DND-41 (cell line): ENCODE data around the gene TMEM164.

ENCODE experiments used
- ATAC-seq: fragments of 200-7000 bp; cut with Tn5 transposase; 3 replicates; pipeline ENCODE4 v1.9.1; 2021; ENCODE audit warnings: low read depth; ENCODE audit not compliant: insufficient read depth
- DNase-seq: peaks from one replicate; pipeline ENCODE4 v3.0.0-alpha.2; 2020
- H2AFZ ChIP-seq: 2 replicates; pipeline ENCODE4 v1.6.0; 2012; ENCODE audit warnings: low read depth, low read length
- H3K27ac ChIP-seq: 2 replicates; pipeline ENCODE4 v1.5.1; 2012; ENCODE audit warnings: low read length, inconsistent platforms
- H3K27me3 ChIP-seq: fragments of 200-600 bp; sonication (generic); 2 replicates; pipeline ENCODE4 v1.6.0; 2012; ENCODE audit warnings: low read length, mild to moderate bottlenecking, inconsistent platforms; ENCODE audit not compliant: insufficient read depth, poor library complexity
- H3K36me3 ChIP-seq: 2 replicates; pipeline ENCODE4 v1.5.1; 2012; ENCODE audit warnings: low read length, inconsistent platforms; ENCODE audit not compliant: insufficient read depth
- H3K4me1 ChIP-seq: 2 replicates; pipeline ENCODE4 v1.5.1; 2012; ENCODE audit warnings: mild to moderate bottlenecking, low read length; ENCODE audit not compliant: insufficient read depth
- H3K4me2 ChIP-seq: 2 replicates; pipeline ENCODE4 v1.6.0; 2012; ENCODE audit warnings: mild to moderate bottlenecking, moderate library complexity, low read length, inconsistent platforms; ENCODE audit not compliant: insufficient read depth
- H3K4me3 ChIP-seq, 2 experiments: fragments of 200-600 bp in 1 of 2; shearing (Covaris generic) in 1 of 2; 2 replicates each; pipeline ENCODE4 v1.5.1; 2012 to 2016; ENCODE audit warnings: inconsistent platforms in 2 of 2, low read length in 2 of 2, mild to moderate bottlenecking in 2 of 2, low read depth in 1 of 2, moderate library complexity in 1 of 2
- H3K79me2 ChIP-seq: 2 replicates; pipeline ENCODE4 v1.6.0; 2012; ENCODE audit warnings: low read length, inconsistent platforms; ENCODE audit not compliant: insufficient read depth
- H3K9ac ChIP-seq: 2 replicates; pipeline ENCODE4 v1.6.0; 2012; ENCODE audit warnings: low read depth, mild to moderate bottlenecking, inconsistent platforms, low read length, moderate library complexity
- H3K9me3 ChIP-seq: 2 replicates; pipeline ENCODE4 v1.5.1; 2012; ENCODE audit warnings: low read length, moderate library complexity, mild to moderate bottlenecking, inconsistent platforms; ENCODE audit not compliant: insufficient read depth, severe bottlenecking
- H4K20me1 ChIP-seq: 2 replicates; pipeline ENCODE4 v1.6.0; 2012; ENCODE audit warnings: low read length; ENCODE audit not compliant: insufficient read depth
- EZH2 ChIP-seq: IDR thresholded peaks from 3 replicates; pipeline ENCODE4 v1.6.1; 2012; ENCODE audit warnings: borderline replicate concordance, low read depth, mild to moderate bottlenecking, moderate library complexity, low read length, inconsistent platforms; ENCODE audit not compliant: severe bottlenecking
- TF ChIP-seq, protein P1 (sequence below): IDR thresholded peaks from 2 replicates; pipeline ENCODE4 v1.5.1; 2012; ENCODE audit warnings: borderline replicate concordance, low read length, moderate library complexity, mild to moderate bottlenecking; ENCODE audit not compliant: poor library complexity, severe bottlenecking; ENCODE audit errors: extremely low read depth

Gene TMEM164

DNA sequence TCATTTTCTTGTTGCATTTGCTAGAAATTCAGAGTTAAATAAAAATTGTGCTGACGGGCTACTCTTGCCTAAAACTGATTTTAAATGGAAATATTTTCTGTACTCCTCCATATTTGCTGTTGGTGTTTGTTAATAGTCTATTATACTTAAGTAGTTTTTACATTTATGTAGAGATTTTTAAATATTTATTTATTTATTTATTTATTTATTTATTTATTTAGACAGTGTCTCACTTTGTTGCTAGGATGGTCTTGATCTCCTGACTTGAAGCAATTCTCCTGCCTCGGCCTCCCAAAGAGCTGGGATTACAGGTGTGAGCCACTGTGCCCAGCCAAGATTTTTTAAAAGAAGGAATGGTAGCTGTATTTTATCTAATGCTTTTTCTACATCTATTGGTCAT is 68.1 kb downstream of the TMEM164 start:
- H2AFZ ChIP-seq, result no peak overlapping the region
- no peak for ATAC-seq

DNA sequence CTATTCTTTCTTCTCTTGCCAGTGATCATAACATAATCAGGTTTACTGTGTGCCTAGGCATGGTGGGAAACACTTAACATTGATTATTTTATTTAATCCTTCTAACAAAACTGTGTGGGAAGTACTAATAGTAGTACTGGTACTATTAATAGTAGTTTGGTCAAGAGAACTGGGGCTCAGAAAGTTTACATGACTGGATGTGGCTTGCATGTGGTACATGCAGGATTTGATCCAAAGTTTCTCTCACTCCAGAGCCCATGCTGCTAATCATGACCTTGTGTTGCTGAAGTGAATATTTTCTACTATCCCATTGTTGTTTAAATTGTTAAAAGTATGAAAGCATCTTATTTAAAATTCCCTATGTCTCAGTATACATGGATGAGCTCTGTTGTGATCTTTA is 78.4 kb downstream of the TMEM164 start:
- no peak for DNase-seq
- Histone ChIP-seq H3K4me3 (no peak overlapping the region), H3K4me1 (no peaks in the 10 kb centered on the region), H3K4me2 (no peak overlapping the region), H2AFZ (no peak overlapping the region), H4K20me1 (no peaks in the 10 kb centered on the region), H3K36me3 (no peaks in the 10 kb centered on the region), H3K9me3 (no peaks in the 10 kb centered on the region), H3K27ac (no peak overlapping the region), H3K9ac (no peak overlapping the region), H3K27me3 (no peaks in the 10 kb centered on the region), H3K79me2 (no peaks in the 10 kb centered on the region)
- no peak for TF ChIP-seq EZH2
- TF ChIP-seq, protein P1, sequence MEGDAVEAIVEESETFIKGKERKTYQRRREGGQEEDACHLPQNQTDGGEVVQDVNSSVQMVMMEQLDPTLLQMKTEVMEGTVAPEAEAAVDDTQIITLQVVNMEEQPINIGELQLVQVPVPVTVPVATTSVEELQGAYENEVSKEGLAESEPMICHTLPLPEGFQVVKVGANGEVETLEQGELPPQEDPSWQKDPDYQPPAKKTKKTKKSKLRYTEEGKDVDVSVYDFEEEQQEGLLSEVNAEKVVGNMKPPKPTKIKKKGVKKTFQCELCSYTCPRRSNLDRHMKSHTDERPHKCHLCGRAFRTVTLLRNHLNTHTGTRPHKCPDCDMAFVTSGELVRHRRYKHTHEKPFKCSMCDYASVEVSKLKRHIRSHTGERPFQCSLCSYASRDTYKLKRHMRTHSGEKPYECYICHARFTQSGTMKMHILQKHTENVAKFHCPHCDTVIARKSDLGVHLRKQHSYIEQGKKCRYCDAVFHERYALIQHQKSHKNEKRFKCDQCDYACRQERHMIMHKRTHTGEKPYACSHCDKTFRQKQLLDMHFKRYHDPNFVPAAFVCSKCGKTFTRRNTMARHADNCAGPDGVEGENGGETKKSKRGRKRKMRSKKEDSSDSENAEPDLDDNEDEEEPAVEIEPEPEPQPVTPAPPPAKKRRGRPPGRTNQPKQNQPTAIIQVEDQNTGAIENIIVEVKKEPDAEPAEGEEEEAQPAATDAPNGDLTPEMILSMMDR, result no peak
- ATAC-seq, result no peak

More for the DNA sequence above, 68.1 kb downstream of the TMEM164 start:
- DNase-seq, result no peak
- Histone ChIP-seq H3K4me2 (no peak overlapping the region), H3K4me3 (no peak overlapping the region), H3K27ac (no peak overlapping the region), H3K9me3 (no peaks in the 10 kb centered on the region), H4K20me1 (no peaks in the 10 kb centered on the region), H3K79me2 (no peaks in the 10 kb centered on the region), H3K27me3 (no peaks in the 10 kb centered on the region), H3K4me1 (no peaks in the 10 kb centered on the region), H3K9ac (no peak overlapping the region), H3K36me3 (peaks cover 4% of the 10 kb centered on the region)
- TF ChIP-seq EZH2, result no peak
- TF ChIP-seq, protein P1, result no peak

DNA sequence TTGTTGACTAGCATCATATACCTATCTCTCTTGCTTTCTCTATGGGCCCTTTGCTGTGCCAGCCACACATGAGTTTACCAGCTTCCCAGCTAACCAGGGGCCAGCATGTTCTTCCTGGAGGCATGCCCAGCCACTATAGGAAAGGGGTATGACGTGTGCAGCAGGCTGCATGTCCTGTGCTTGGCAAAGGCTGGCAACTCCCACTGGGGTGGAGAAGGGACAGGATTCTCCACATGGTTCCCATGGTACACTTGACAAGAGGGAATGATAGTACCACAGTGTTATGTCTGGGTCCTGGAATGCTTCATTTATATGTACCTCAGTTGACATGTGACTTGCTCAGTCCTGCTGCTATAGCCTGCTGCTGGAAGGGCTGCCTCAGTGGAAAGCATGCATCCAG is 78.8 kb downstream of the TMEM164 start:
- no peak overlapping the region for H3K4me2 ChIP-seq
- H3K27me3 ChIP-seq, result no peaks in the 10 kb centered on the region
- H3K79me2 ChIP-seq, result no peaks in the 10 kb centered on the region
- no peaks in the 10 kb centered on the region for H4K20me1 ChIP-seq
- H3K4me3 ChIP-seq, result no peak overlapping the region
- H3K9ac ChIP-seq, result no peak overlapping the region
- no peaks in the 10 kb centered on the region for H3K36me3 ChIP-seq
- no peak for TF ChIP-seq EZH2
- TF ChIP-seq, protein P1, result no peak
- ATAC-seq (no peak), DNase-seq (no peak)
- no peak overlapping the region for H2AFZ ChIP-seq
- no peaks in the 10 kb centered on the region for H3K4me1 ChIP-seq
- H3K27ac ChIP-seq, result no peak overlapping the region
- no peaks in the 10 kb centered on the region for H3K9me3 ChIP-seq

DNA sequence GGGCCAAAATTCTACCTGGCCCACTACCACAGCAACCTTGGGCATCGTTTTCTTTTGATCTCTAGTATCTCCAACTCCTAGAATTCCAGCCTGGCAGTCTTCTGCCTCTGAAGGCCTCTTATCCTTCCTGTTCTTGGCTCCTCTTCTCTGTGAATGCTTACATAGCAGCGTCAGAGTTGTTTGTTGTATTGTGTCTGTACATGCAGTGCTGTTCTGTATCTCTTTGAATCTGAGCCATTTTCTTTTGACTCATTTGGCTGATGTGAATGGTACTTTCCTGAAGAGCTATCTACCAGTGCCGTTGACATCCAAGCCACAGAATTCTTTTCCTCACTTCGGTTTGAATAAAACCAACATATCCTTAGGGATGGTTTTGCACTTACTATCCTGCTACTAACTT is 79.2 kb downstream of the TMEM164 start:
- H3K79me2 ChIP-seq, result no peaks in the 10 kb centered on the region
- no peak overlapping the region for H3K9ac ChIP-seq
- H3K9me3 ChIP-seq, result no peaks in the 10 kb centered on the region
- no peaks in the 10 kb centered on the region for H3K27me3 ChIP-seq
- H2AFZ ChIP-seq, result no peak overlapping the region
- no peaks in the 10 kb centered on the region for H4K20me1 ChIP-seq
- H3K4me3 ChIP-seq, result no peak overlapping the region
- H3K4me1 ChIP-seq, result no peaks in the 10 kb centered on the region
- DNase-seq (no peak), ATAC-seq (no peak)
- no peak overlapping the region for H3K4me2 ChIP-seq
- H3K27ac ChIP-seq, result no peak overlapping the region
- no peaks in the 10 kb centered on the region for H3K36me3 ChIP-seq
- TF ChIP-seq, protein P1, result no peak
- no peak for TF ChIP-seq EZH2
